ENCODE measurements around the gene MFN2.
A peak's percentile ranks its signal among the peaks of the same experiment; 100 is the strongest.

MFN2 gene

DNA sequence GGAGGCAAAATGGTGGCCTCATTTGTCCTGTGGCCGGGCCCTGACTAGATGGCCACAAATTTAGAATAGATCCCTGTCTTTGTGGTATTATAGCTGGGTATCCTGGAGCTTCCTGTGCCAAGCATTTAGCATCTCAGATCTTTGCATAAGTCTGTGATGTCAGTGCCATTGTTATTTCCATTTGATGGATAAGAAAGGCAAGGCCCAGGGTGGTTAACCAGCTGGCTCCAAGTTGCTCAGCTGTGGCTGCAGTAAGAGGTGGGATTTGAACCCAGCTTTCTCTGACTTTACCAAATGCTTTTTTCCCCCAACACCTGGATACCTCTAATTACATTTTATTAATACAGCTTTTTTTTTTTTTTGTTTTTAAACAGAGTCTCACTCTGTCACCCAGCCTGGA, 71.1 kb downstream of the MFN2 start:
- DNase-seq (ENCODE audit: low read depth), result no peak

DNA sequence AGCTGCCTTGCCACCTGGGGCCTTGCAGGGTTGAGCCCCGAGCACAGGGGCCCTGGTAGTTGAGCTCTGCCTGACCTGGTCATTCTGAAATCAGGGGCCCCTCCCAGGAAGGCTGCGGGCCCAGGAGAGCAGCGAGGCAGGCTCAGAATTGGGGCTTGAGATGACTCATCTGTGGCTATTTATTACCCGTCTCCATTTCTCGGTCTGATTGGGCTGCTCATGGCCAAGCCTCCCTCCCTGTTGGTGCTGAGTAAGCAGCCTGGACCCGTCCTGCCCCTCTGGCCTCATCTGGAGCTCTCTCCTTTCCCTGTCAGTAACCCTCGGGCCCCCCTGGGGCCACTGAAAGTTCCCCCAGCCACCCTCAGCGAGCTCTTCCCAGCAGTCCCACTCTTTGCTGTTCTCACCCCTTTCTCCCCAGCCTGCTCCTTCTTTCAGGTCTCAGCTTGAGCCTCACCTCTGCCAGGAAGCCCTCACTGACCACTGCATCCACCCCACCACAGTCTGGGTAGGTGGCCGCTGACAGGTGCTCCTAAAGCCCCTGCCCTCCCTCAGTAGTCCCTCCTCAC, 71.8 kb downstream of the MFN2 start:
- peak; percentile 86 for DNase-seq (ENCODE audit: low read depth)

DNA sequence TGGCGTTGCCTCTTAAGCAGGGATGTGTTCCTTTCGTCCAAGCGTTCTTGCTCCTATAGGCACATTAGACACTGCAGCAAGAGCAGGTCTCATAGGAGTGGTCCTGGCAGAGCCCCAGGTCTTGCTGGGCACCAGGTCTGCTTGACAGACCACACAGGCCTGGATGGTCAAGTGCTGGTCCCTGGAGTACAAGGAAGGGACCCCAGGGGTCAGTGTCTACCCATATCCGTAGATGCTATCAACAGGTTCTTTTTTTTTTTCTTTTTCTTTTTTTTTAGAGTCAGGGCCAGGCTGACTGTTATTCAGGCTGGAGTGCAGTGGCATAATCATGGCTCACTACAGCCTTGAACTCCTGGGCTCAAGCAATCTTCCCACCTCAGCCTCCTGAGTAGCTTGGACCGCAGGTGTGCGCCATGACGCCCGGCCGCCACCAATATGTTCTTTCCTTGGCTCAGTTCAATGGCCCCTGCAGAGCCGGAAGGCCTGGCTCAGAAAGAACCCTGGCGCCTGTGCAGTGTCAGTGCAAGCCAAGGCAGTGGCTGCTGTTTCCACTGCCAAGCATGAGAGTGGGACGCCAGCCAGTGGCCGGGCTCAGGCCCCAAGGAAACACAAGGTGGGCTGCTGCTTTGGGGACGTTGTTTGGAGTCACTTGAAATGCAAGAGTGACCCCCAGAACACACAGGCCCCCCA, 72.9 kb downstream of the MFN2 start:
- DNase-seq (ENCODE audit: low read depth), result no peak

GRCh38 chr1:12053752-12054548, 73.7 kb downstream of the MFN2 start:
- DNase-seq (ENCODE audit: low read depth), result no peak

DNA sequence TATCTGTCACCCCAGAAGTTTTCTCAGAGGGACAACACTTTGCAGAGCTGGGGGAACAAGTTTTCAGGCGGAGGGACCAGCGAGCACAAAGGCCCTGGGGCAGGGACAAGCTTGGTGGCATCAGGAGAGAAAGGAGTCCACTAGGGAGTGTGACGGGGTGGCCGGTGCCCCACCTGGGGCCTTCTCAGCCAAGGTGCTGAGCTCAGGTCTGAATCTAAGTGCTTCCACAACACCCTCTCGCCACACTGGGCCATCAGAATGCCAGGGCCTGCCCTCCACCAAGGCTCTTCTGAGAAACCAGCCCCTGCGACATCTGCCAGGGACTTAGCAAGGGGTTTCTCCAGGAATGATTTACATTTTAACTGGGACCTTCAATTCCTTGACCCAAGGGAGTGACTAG, 75.0 kb downstream of the MFN2 start:
- DNase-seq (ENCODE audit: low read depth), result no peak

GRCh38 chr1:12056331-12056841, 76.1 kb downstream of the MFN2 start:
- no peak for DNase-seq (ENCODE audit: low read depth)

- peak; percentile 58 for DNase-seq (ENCODE audit: low read depth)
These were observed 77.1 kb downstream of the MFN2 start for GRCh38 chr1:12057382-12057781.

DNA sequence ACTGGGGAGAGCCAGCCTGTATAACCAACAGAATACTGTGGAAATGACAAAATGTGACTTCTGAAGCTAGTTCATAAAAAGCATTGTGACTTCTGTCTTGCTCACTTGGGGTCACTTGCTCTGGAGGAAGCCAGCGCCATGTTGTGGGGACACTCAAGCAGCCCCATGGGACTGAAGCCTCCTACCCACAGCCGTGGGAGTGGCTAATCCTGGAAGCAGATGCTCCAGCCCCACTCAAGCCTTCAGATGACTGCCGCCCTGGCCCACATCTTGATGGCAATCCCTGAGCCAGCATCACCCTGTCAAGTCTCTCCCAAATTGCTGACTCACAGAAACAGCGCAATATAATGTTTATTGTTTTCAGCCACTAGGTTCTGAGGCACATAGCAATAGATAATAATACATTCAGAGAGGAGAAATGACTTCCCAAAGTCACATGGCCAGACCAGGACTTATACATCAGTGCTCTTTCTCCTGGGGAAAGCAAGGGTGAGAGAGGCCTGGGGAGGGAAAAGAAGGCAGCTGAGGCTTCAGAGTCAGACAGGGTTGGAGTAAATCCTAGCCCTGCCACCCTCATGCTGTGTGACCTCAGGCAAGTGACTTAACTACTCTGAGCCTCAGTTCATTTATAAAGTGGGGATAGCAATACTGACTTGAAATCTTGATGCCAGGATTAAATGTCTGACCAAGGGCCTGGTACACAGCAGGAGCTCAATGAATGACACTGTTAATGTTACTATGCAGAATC, 77.9 kb downstream of the MFN2 start:
- no peak for DNase-seq (ENCODE audit: low read depth)

GRCh38 chr1:12059226-12059625, 79.0 kb downstream of the MFN2 start:
- no peak for DNase-seq (ENCODE audit: low read depth)

- no peak for DNase-seq (ENCODE audit: low read depth)
These were observed 79.6 kb downstream of the MFN2 start for GRCh38 chr1:12059722-12060464.

GRCh38 chr1:12060500-12060899, 80.3 kb downstream of the MFN2 start:
- DNase-seq (ENCODE audit: low read depth), result no peak
